HG02642 (cell line): Measurements from ENCODE around the gene C16orf96.

Source experiments
- ATAC-seq: cut with Tn5 transposase; IDR thresholded peaks from one replicate; pipeline ENCODE4 v1.9.1; 2021; ENCODE audit warnings: mild to moderate bottlenecking; ENCODE audit not compliant: unreplicated experiment, poor library complexity

Gene C16orf96

DNA sequence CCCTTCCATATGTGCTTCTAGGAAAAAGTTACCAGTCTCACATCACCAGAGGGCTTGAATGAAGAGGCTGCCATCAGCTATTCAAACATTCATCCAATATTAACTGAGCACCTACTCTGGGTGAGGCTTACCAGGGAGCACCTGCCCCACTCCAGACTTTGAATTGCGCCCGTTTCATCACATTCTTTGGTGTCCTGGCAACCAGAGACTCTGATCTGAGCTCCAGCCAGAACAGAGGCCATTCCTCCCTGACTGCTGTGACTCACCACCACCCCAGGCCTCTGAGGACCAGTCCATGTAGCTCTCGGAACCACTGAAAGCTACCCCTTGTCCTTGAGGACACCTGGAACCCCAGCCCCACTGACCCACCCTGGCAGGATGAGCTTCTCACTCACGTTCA, at the start of gene C16orf96:
Gene C16orf96, plus strand, starts transcription at position 229 of the 400 bp plus-strand sequence. Its CDS starts 150 bp downstream, at position 379.
- ATAC-seq, result no peak

DNA sequence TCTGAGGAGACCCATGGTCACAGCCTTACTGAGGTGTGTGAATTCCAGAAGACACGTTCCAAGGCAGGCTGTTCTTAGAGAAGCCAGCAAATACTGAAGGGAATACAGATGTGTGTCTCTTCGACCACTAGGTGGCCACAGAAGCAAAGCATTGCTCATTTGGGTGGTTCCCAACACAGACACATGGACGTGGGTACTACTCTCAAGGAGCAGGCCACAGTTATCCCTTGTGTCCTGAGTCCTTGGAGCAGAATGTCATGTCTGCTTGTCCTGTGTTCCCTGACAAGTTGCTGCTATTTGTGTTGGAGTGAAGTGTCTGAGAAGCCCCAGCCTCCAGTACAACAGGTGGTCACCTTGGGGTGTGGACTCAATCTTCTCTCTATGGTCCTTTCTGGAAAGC, 49.7 kb upstream of the C16orf96 start:
- peak; percentile 51 for ATAC-seq

DNA sequence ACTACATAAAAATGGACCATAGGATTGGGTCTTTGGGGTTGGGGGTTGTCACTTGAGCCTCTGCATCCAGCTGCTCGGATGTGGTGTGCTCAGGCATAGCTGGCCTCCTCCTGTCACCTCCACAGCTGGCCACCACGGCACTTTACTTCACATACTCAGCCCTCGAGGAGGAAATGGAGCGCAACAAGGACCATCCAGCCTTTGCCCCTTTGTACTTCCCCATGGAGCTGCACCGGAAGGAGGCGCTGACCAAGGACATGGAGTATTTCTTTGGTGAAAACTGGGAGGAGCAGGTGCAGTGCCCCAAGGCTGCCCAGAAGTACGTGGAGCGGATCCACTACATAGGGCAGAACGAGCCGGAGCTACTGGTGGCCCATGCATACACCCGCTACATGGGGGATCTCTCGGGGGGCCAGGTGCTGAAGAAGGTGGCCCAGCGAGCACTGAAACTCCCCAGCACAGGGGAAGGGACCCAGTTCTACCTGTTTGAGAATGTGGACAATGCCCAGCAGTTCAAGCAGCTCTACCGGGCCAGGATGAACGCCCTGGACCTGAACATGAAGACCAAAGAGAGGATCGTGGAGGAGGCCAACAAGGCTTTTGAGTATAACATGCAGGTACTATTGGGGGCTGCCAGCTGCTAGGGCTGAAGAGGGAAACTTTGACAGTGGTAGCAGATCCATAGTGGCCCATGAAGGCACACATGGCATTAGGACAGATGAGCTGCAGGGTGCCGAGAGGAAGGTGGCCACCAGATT, 48.4 kb upstream of the C16orf96 start:
- ATAC-seq, result no peak

DNA sequence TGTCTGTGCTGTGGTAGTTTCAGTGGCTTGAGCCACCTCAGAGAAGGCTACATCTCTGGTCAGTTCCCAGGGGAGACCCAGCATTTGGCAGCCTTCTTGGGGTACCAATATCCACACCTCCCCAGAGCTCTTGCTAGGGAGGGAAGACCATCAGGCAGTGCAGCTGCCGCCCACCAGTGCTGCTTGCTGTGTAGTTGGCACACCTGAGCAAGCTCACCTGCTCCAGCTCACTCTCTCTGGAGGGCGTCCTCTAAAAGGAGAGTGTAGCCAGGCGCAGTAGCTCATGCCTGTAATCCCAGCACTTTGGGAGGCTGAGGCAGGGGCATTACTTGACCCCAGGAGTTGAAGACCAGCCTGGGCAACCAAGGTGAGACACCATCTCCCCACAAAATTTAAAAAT, 47.3 kb upstream of the C16orf96 start:
- ATAC-seq, result no peak

DNA sequence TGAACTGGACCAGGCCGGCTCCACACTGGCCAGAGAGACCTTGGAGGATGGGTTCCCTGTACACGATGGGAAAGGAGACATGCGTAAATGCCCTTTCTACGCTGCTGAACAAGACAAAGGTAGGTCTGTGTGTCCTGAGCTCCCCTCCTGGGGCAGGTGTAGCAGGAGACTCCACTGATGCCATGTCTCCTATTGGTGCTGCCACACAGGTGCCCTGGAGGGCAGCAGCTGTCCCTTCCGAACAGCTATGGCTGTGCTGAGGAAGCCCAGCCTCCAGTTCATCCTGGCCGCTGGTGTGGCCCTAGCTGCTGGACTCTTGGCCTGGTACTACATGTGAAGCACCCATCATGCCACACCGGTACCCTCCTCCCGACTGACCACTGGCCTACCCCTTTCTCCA, 46.7 kb upstream of the C16orf96 start:
- no peak for ATAC-seq

DNA sequence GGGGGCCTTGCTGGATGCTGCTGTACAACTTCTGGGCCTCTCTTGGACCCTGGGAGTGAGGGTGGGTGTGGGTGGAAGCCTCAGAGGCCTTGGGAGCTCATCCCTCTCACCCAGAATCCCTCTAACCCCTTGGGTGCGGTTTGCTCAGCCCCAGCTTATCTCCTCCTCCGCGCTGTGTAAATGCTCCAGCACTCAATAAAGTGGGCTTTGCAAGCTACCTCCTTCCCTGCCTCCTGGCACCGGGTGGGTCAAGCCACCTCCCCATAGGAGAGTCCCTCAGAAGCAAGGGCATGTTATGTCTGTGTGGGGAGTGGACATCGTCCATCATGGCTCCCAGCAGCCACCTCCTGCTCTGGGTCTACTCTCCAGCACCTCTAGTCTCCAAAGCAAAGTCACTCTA, 46.0 kb upstream of the C16orf96 start:
- ATAC-seq, result no peak

DNA sequence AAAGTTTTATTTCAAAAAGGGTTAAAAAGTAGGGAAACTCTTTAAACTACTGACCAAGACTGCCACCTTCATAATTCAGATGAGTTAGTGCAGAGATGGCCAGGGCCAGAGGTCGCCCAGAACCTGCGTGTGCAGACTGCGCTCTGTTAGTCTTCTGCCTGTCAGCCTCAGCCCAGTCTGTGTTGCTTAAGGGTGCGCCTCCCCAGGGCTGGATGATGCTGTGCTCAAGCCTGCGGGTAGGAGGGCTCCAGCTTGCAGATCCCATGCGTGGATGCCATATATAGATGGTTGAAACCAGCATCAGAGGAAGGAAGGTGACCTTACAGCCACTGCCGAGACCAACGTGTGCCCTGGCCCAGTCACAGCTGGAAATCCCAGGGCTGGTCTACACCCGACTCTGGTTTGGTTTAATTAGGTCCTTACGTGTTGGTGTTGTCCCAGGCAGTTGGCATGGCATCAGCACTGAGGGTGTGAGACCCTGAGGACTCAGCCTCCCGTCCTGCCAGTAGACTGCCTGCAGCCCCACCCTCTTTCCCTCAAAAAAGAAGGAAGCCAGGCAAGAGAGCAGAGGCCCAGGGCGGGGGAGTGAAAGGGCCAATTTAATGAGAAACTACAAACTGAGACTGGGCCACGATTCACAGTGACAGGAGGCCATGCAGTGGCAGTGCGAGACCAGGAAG, 45.3 kb upstream of the C16orf96 start:
- no peak for ATAC-seq

DNA sequence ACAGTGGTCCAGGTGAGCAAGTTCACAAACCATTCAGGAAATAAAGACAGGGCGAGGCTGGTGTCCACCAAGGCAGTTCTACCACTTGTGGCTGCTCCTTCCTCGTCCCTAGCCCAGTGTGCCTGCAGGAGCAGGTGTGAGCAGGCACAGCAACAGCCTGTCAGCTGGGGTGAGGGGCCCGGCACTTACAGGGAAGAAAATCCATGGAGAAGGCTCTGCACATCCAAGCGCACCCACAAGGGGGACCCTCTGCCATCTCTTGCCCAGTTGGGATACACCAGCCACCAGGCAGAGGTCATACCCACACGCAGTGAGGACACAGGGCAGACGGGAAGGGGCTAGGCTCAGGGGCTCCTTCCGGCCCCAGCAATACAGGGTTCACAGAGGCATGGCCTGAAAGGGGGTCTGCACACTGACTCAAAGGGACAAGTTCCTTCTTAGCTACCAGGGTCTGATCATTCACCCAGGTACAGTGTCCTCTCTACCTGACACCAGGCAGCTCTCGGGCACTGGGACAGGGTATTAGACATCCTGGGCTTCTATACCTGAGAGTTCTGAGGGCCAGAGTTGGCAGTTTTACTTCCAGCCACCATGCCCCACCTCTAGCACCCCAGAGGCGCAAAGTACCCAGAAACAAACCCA, 44.6 kb upstream of the C16orf96 start:
- ATAC-seq, result no peak

DNA sequence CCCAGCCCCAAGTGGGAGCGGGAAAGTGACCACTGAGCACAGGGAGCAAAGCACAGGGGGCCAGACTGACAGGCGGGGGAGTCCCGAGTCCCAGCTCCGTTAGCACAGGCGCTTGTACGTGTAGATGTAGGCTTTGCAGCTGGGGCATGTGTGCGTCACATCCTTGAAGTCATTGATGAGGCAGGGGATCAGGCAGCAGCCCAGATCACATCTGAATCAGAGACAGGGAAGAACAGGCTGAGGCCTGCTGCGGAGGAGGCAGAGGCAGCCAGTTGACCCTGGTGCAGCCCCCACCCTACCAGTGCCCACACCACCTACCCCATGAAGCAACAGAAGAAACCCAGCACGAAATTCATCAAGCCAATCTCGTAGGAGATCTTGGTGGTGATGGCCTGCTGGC, 43.7 kb upstream of the C16orf96 start:
- ATAC-seq, result no peak

DNA sequence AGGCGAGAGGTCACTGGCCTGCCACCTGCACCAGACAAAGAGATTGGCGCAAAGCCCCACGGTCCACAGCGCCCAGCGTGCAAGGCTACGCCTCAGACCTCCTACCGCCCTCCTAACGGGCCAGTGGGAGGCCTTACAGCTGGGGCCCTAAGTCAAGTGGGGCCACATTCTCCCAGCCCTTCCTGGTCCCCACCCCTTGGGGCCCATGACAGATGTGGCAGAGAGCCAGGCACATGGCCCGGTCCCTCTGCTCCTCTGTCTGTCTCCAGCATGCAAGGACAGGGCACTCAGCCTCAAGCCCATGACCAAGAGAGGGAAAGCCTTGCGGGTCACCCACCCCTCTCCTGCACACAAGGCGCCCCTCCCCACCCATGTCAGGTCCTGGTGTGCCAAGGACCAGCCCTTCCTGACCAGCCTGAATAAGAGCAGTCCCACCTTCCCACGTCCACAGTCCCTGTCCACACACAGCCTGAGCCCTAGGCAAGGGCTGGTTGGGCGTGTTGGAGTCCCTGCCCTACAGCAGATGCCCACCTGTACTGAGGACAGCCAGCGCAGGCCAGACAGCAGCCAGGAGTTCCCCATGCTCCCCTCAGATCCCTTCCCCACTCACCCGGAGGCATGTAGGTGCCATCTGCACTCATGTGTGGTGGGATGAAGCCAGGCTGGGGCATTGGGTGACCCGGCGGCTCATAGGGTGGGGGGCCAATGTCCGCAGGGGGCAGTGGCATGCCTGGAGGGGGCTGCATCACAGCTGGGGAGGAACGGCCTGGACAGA, 42.9 kb upstream of the C16orf96 start:
- no peak for ATAC-seq

DNA sequence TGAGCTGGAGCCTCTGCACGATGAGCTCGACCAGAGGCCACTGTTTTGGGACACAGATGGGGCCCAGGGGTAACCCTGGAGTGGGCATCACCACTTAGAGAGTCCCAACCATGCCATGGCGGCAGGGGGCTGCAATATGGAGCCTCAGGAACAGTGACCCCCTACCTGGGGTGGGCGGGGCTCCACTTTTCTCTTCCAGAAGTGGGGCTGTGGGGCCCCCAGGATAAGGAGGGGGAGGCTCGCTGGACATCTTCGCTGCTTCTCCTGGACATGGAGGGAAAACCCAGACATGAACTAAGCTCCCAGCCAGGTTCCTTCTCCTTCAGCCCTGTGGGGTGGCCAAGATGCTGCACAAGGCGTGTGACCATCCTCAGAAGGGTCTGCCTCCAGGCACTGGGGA, 42.3 kb upstream of the C16orf96 start:
- no peak for ATAC-seq

DNA sequence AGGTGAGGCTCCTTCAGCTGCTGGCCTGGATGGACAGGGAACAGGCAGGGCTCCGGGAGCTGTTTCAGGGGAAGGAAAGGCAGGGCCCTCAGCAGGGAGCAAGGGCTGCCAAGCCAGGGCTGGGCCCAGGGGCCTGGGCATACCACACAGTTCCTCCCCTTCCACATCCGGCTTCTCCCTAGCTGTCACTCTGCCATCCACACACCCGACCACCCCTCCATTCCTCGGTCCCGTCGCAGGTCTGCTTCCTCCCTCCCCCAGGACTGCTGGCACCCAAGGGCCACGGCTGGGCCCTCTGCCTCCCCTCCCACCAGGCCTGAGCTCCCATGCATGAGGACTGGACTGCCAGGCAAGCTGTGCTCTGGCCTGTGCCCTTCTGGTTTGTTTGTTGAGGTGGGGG, 41.5 kb upstream of the C16orf96 start:
- no peak for ATAC-seq

DNA sequence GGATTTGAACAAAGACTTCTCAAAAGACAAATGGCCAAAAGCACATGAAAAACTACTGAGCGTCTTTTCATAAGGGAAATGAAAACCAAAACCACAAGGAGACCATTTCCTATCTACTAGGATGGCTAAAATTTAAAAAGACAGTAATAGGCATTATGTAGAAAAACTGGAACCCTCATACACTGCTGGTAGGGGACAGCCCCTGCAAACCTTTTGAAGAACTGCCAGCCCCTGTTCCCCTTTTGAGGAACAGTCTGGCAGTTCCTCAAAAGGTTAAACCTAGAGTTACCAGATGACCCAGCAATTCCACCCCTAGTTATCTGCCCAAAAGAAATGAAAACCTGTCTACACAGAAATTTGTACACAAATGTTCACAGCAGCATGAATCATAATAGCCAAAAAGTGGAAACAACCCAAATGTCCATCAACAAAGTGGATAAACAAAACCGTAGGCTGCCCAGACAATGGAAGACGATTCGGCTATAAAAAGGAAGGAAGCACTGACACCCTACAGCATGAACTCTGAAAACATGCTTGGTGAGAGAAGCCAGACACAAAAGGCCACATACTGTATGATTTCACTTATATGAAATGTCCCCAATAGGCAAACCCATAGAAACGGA, 40.4 kb upstream of the C16orf96 start:
- peak; percentile 46 for ATAC-seq

DNA sequence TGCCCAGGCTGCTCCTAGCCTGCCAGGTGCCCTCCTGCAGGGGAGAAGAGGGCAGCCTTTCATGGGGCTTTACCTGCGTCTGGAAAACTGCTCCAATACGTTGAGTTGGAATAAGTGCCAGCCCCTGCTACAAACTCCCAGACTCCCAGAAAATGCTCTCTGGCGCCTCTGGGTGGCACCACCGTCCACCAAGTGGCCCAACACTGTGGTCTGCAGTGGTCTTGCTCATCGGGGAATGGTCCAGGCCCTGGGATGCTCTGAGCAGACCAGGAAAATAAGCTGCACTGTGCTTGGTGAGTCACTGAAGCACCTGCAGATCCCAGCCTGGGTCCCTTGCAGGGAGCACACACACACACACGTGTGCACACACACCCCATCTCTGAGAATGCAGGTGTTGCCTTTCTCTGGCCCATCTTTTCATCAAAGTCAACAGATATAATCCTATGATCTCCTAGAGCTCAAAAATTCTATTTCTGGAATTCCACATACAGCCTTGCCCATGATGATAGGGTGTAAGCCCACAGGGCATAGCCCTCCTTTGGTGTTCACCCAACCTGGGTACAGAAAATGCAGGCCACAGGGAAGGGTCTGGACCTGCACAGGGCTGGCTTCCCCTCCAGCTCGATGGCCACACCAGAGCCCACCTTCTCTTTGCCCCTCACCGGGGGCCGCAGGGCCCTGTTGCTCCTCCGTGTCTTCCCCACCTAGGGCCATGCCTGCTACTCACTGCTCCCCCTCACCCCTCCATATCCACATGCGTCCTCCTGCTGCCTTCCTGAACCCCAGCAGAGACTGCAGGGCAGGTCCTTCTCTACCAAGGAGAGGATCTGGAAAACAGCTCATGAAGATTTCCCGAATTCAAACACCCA, 38.1 kb upstream of the C16orf96 start:
- no peak for ATAC-seq

DNA sequence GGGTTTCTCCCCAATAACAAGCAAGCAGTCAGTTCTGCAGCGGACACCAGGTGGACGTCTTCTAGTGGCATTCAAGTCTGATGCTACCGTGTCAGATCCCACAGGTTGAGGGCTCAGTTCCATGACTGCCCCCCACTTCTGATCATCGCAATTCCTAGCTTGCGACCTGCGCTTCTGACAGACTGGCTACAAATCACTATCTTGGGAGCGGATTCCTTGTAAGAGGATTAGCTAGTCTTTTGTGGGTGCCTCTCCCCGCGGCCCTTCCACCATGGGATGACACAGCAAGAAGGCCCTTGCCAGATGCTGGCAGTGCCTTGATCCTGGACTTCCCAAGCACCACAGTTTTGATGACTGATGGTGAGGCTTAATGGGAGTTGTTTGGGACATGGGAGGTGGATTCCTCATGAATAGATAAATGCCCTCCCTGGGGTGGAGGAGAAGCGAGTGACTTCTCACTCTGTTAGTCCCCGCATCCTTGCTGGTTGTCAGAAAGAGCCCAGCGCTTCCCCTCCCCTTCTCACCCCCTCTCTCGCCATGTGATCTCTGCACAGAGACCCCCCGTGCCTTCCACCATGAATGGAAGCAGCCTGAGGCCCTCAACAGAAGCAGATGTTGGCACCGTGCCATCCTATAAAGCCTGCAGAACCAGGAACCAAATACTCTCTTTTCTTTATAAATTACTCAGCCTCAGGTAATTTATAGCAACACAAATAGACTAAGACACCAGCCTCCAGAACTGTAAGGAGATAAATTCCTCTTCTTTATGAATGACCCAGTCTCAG, 36.7 kb upstream of the C16orf96 start:
- ATAC-seq, result no peak

DNA sequence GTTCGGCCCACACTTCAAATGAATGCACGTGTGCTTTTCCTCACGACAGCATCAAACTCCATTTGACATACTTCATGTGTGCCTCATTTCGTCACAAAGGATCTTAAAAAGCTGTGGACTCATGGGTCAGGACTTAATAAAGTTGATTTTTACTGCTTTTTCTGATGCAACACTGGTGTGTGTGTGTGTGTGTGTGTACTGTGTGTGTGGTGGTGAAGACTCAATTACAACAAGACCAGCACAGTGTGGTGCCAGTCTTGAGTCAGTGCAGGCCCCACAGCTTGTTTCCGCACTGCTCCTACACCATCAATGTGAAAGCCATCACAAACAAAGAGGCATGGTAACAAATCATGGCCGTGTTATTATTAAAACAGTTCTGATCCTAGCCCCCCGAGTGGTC, 35.2 kb upstream of the C16orf96 start:
- no peak for ATAC-seq

DNA sequence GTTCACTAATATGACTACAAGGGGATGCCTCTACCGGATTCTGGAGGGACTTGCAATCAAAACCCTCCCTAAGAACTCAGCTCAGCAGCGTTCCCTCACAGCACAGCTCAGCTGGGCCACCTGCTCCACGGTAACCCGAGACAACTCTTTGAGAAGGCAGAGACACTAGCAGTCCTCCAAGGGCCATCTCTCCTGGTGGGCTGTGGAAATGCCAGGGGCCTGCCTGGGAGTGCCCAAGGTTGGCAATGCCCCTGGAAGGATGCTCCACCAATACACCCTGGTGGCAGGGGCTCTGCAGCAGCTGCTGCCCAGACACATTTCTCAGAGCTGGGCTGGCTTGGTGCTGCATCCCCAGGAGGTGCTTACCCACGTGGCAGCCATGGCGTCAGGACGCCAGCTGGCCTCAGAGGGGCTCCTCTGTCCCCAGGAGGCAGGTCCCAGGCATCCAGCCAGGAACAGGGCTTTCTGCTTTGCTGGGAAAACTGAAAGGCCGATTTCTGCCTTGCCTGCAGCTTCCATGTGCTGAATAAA, 34.0 kb upstream of the C16orf96 start:
- ATAC-seq, result no peak

DNA sequence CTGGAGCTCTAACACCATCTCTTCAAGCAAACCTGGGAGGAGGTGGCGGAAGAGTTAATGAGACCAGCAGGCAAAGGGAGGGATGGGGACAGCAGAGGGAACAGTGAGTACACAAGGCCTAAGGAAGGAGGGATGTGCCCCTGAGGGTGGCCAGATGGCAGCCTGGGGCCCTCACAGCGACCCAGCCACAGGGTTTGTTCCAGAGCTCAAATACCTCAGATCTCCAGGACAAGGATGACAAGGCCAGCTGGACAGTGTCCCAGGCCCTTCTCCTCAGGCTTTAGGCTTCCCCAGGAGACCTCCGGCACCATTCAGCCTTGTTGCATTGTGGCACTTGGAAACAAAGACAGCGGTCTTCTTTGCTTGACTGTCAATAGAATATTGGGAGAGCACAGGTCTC, 32.5 kb upstream of the C16orf96 start:
- no peak for ATAC-seq
